GM20000 (cell line): ENCODE measurements around the gene UACA.
"Not testable (repeated sequence)": the region's sequence is repeated elsewhere in the genome, so short reads cannot be mapped to it uniquely, and the experiment has no call there.

Experiments used
- DNase-seq: peaks from one replicate; pipeline ENCODE4 v3.0.0; 2012; ENCODE audit warnings: low spot score
- CTCF ChIP-seq: IDR thresholded peaks from 2 replicates; pipeline ENCODE4 v1.5.1; 2012; ENCODE audit warnings: mild to moderate bottlenecking, control low read depth; ENCODE audit errors: extremely low read depth, missing control alignments

UACA gene

GRCh38 chr15:70758790-70759462 is 4.4 kb downstream of the UACA start:
- TF ChIP-seq CTCF: no peak
- DNase-seq: no peak

- no peak for TF ChIP-seq CTCF
- no peak for DNase-seq
These were observed 5.7 kb downstream of the UACA start for GRCh38 chr15:70757627-70758026.

- no peak for TF ChIP-seq CTCF
- no peak for DNase-seq
These were observed 8.5 kb downstream of the UACA start for GRCh38 chr15:70754862-70755261.

- no peak for DNase-seq
- no peak for TF ChIP-seq CTCF
These were observed 10.1 kb downstream of the UACA start for GRCh38 chr15:70753101-70753829.

- no peak for DNase-seq
- no peak for TF ChIP-seq CTCF
These were observed 11.1 kb downstream of the UACA start for GRCh38 chr15:70752193-70752635.

- no peak for TF ChIP-seq CTCF
- no peak for DNase-seq
These were observed 13.0 kb downstream of the UACA start for GRCh38 chr15:70750203-70750869.

- DNase-seq: no peak
These were observed 15.0 kb downstream of the UACA start for GRCh38 chr15:70748281-70748747.

GRCh38 chr15:70746598-70746997 is 16.8 kb downstream of the UACA start:
- DNase-seq: not testable (repeated sequence)

More at GRCh38 chr15:70748281-70748747, 15.0 kb downstream of the UACA start:
- TF ChIP-seq CTCF: no peak
